Epithelial cell of prostate (primary cell): ENCODE data around the gene TJP1.
"Not testable (repeated sequence)": the region's sequence is repeated elsewhere in the genome, so short reads cannot be mapped to it uniquely, and the experiment has no call there.

Source experiments
- DNase-seq: peaks from one replicate; pipeline ENCODE4 v3.0.0-alpha.2; 2011; ENCODE audit warnings: low read depth, low spot score
- H3K27ac ChIP-seq: fragments of 450-650 bp; 2 replicates; pipeline ENCODE4 v1.5.1; 2017; ENCODE audit warnings: mild to moderate bottlenecking

TJP1 gene

GRCh38 chr15:29840926-29841325 is 18.7 kb upstream of the TJP1 start:
- H3K27ac ChIP-seq, result no peak overlapping the region
- no peak for DNase-seq

- no peak for DNase-seq
- H3K27ac ChIP-seq, result no peak overlapping the region
Observed at GRCh38 chr15:29840054-29840453, 17.8 kb upstream of the TJP1 start.

- peak overlapping the region; percentile 58 for H3K27ac ChIP-seq
- peak; percentile 85 for DNase-seq
Observed at GRCh38 chr15:29838352-29839010, 16.2 kb upstream of the TJP1 start.

- peak overlapping the region; percentile 42 for H3K27ac ChIP-seq
- no peak for DNase-seq
Observed at GRCh38 chr15:29835301-29835700, 13.0 kb upstream of the TJP1 start.

- DNase-seq, result no peak
- H3K27ac ChIP-seq, result no peak overlapping the region
Observed at GRCh38 chr15:29832709-29833108, 10.4 kb upstream of the TJP1 start.

- no peak overlapping the region for H3K27ac ChIP-seq
- no peak for DNase-seq
Observed at GRCh38 chr15:29826908-29827820, 4.9 kb upstream of the TJP1 start.

GRCh38 chr15:29825227-29825626 is 3.0 kb upstream of the TJP1 start:
- no peak for DNase-seq
- no peak overlapping the region for H3K27ac ChIP-seq

GRCh38 chr15:29822684-29823459 is 604 bp upstream of the TJP1 start:
- peak overlapping the region; percentile 97 for H3K27ac ChIP-seq
- no peak for DNase-seq

- DNase-seq, result peak; percentile 84
- peak overlapping the region; percentile 97 for H3K27ac ChIP-seq
Observed at GRCh38 chr15:29821416-29822099, 710 bp downstream of the TJP1 start.

GRCh38 chr15:29820394-29821154 is 1.7 kb downstream of the TJP1 start:
- DNase-seq, result no peak
- H3K27ac ChIP-seq, result peak overlapping the region; percentile 97

GRCh38 chr15:29819979-29820378 is 2.3 kb downstream of the TJP1 start:
- DNase-seq, result no peak
- peak overlapping the region; percentile 97 for H3K27ac ChIP-seq

GRCh38 chr15:29818141-29818540 is 4.1 kb downstream of the TJP1 start:
- no peak for DNase-seq
- no peak overlapping the region for H3K27ac ChIP-seq

GRCh38 chr15:29817455-29817854 is 4.8 kb downstream of the TJP1 start:
- not testable (repeated sequence) for H3K27ac ChIP-seq, DNase-seq

GRCh38 chr15:29815000-29815710 is 7.1 kb downstream of the TJP1 start:
- peak overlapping the region; percentile 44 for H3K27ac ChIP-seq
- DNase-seq, result no peak

GRCh38 chr15:29813009-29813408 is 9.3 kb downstream of the TJP1 start:
- H3K27ac ChIP-seq, result peak overlapping the region; percentile 64
- DNase-seq, result no peak

GRCh38 chr15:29812384-29812694 is 9.9 kb downstream of the TJP1 start:
- DNase-seq, result peak; percentile 90
- H3K27ac ChIP-seq, result peak overlapping the region; percentile 64

GRCh38 chr15:29811691-29812383 is 10.4 kb downstream of the TJP1 start:
- DNase-seq, result no peak
- peak overlapping the region; percentile 64 for H3K27ac ChIP-seq

GRCh38 chr15:29805708-29806104 is 16.6 kb downstream of the TJP1 start:
- no peak for DNase-seq
- no peak overlapping the region for H3K27ac ChIP-seq
